Vagina (tissue), 2 donors: ENCODE data around the gene EMSY. TPM values are rescaled to one million over a fixed set of nuclear protein-coding genes. Genes with fewer than 3 reads are reported as not detected.

Source experiments
- DNase-seq, 2 donors: peaks; one replicate each; pipeline ENCODE4 v3.0.0-alpha.2; 2017; ENCODE audit errors: extremely low spot score in 2 of 2
- H3K27ac ChIP-seq: fragments of 200-600 bp; sonication (generic); one replicate; pipeline ENCODE4 v1.5.1; 2019
- H3K27me3 ChIP-seq: fragments of 200-600 bp; sonication (generic); one replicate; pipeline ENCODE4 v1.5.1; 2019
- H3K36me3 ChIP-seq, 2 donors: fragments of 200-600 bp; sonication (generic); one replicate each; pipeline ENCODE4 v1.5.1; 2017 to 2019
- H3K4me1 ChIP-seq: fragments of 200-600 bp; sonication (generic); one replicate; pipeline ENCODE4 v1.5.1; 2019
- H3K4me3 ChIP-seq, 2 donors: fragments of 200-600 bp; sonication (generic); 1 replicate in 1 of 2; 2 replicates in 1 of 2; pipeline ENCODE4 v1.5.1; 2016 to 2019
- H3K9me3 ChIP-seq: fragments of 200-600 bp; sonication (generic); one replicate; pipeline ENCODE4 v1.5.1; 2019
- CTCF ChIP-seq, 3 experiments: fragments of 450-650 bp in 2 of 3; fragments of 200-600 bp in 1 of 3; sonication (generic) in 1 of 3; IDR thresholded peaks; one replicate each; pipeline ENCODE4 v1.5.1; 2017 to 2019; ENCODE audit warnings: antibody characterized with exemption in 3 of 3, mild to moderate bottlenecking in 2 of 3, moderate library complexity in 2 of 3
- POLR2A ChIP-seq, 2 donors: fragments of 450-650 bp; IDR thresholded peaks; one replicate each; pipeline ENCODE4 v1.6.1; 2017; ENCODE audit warnings: antibody characterized with exemption in 2 of 2, mild to moderate bottlenecking in 2 of 2, moderate library complexity in 2 of 2
- POLR2AphosphoS5 ChIP-seq, 2 donors: sonication (generic); formaldehyde crosslinking; IDR thresholded peaks; one replicate each; pipeline ENCODE4 v1.9.0; 2017; ENCODE audit warnings: antibody characterized with exemption in 2 of 2, mild to moderate bottlenecking in 2 of 2, low read depth in 1 of 2; ENCODE audit not compliant: insufficient read depth in 1 of 2
- intact Hi-C: fragments of 100-400 bp; cut with DNase I; formaldehyde crosslinking; loops from one replicate; pipeline ENCODE4 v1.15.1; 2023
- total RNA-seq: library from RNA; depleted of rRNA; stranded (reverse); fragments of >200 nt; gene quantifications from one replicate; pipeline ENCODE4 v1.2.3, GENCODE V29; 2016

EMSY gene
- total RNA-seq, 1 donor from 2014 or later = 31.2 TPM

GRCh38 chr11:76550781-76551180 lies 106.0 kb downstream of the EMSY start:
- Histone ChIP-seq H3K9me3 (no peaks in the 10 kb centered on the region), H3K4me1 (no peaks in the 10 kb centered on the region), H3K36me3 (peaks cover 0 to 15% of the 10 kb centered on the region in 2 donors), H3K4me3 (no peak overlapping the region), H3K27me3 (no peaks in the 10 kb centered on the region), H3K27ac (no peak overlapping the region)
- DNase-seq = no peak
- no peak for TF ChIP-seq CTCF (IDR thresholded peaks at IDR 0.05)
- TF ChIP-seq POLR2A (IDR thresholded peaks at IDR 0.05) = no peak
- TF ChIP-seq POLR2AphosphoS5 (IDR thresholded peaks at IDR 0.05; ENCODE audit: insufficient read depth in 1 of 2, low read depth in 1 of 2) = no peak
- intact Hi-C loops = no loop called here

- no peaks in the 10 kb centered on the region for H3K27me3 ChIP-seq
- H3K9me3 ChIP-seq = no peaks in the 10 kb centered on the region
- H3K4me3 ChIP-seq = no peak overlapping the region
- H3K27ac ChIP-seq = no peak overlapping the region
- no peak for TF ChIP-seq POLR2AphosphoS5 (IDR thresholded peaks at IDR 0.05; ENCODE audit: insufficient read depth in 1 of 2, low read depth in 1 of 2)
- no peak for TF ChIP-seq POLR2A (IDR thresholded peaks at IDR 0.05)
- TF ChIP-seq CTCF (IDR thresholded peaks at IDR 0.05) = peak in 1 of 3 experiments; percentile 10
- peaks cover 0 to 9% of the 10 kb centered on the region in 2 donors for H3K36me3 ChIP-seq
- intact Hi-C loops = no loop called here
- no peaks in the 10 kb centered on the region for H3K4me1 ChIP-seq
- no peak for DNase-seq
Measured at GRCh38 chr11:76551400-76551799, 106.6 kb downstream of the EMSY start.

DNA sequence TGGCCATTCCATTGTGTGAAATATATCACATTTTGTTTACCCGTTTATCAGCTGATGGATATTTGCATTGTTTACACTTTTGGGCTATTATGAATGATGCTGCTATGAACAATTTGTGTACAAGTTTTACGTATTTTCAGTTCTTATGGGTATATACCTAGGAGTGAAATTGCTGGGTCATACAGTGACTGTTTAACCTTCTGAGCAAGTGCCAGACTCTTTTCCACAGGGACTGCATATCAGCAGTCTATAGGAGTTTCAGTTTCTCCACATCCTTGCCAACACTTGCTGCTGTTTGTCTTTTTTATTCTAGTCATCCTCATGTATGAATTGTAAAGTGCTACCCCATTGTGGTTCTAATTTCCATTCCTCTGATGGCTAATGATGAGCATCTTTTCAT lies 108.2 kb downstream of the EMSY start:
- Histone ChIP-seq H3K27ac (no peak overlapping the region), H3K4me1 (no peaks in the 10 kb centered on the region), H3K36me3 (peaks cover 0 to 5% of the 10 kb centered on the region in 2 donors), H3K27me3 (no peaks in the 10 kb centered on the region), H3K9me3 (no peaks in the 10 kb centered on the region), H3K4me3 (no peak overlapping the region)
- DNase-seq = no peak
- intact Hi-C loops = no loop called here
- no peak for TF ChIP-seq CTCF (IDR thresholded peaks at IDR 0.05)
- no peak for TF ChIP-seq POLR2AphosphoS5 (IDR thresholded peaks at IDR 0.05; ENCODE audit: insufficient read depth in 1 of 2, low read depth in 1 of 2)
- no peak for TF ChIP-seq POLR2A (IDR thresholded peaks at IDR 0.05)

DNA sequence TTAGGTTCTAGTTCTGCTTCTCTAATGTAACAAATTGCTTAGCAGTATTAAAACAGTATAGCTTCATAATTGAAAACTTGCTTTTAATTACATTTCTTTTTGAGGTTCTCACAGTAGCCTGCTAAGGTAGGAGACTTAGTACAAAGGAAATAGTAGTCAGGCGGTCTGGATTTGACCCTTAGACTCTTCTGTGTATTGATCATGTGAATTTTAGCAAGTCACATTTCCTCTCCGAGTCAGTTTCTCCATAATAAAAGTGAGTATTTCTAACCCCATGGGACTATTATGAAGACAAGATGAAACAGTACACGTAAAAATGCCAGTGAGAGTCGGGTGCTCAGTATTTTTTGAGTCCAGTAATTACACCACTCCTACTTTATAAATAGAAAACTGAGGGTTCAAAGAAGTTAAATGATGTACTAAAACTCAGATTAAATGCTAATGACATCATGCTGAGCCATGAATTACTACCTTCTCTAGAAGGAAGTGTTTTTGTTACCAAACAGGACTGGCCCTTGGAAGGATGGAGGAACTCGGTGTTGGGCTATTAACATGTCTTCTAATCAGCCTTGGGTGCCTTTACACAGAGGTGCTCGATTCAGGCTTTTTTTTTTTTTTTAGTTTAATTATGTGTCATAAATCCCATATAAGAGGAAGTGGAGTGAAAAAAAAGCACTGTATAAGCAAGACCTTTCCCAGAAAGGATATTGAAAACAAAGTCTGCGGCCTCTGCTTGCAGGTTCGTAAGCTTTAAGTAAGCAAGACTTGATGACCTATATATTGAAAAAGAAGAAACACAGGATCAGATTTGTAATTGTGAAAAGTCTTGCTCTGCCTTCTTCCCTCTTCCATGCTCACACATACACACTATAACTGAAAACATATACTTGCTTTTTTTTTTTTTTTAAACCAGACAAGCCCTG lies 109.0 kb downstream of the EMSY start:
- H3K9me3 ChIP-seq = no peaks in the 10 kb centered on the region
- H3K27ac ChIP-seq = no peak overlapping the region
- intact Hi-C loops = no loop called here
- H3K27me3 ChIP-seq = no peaks in the 10 kb centered on the region
- no peaks in the 10 kb centered on the region for H3K4me1 ChIP-seq
- TF ChIP-seq CTCF (IDR thresholded peaks at IDR 0.05) (no peak), POLR2A (IDR thresholded peaks at IDR 0.05) (no peak), POLR2AphosphoS5 (IDR thresholded peaks at IDR 0.05; ENCODE audit: insufficient read depth in 1 of 2, low read depth in 1 of 2) (no peak)
- no peaks in the 10 kb centered on the region for H3K36me3 ChIP-seq
- no peak for DNase-seq
- H3K4me3 ChIP-seq = no peak overlapping the region

DNA sequence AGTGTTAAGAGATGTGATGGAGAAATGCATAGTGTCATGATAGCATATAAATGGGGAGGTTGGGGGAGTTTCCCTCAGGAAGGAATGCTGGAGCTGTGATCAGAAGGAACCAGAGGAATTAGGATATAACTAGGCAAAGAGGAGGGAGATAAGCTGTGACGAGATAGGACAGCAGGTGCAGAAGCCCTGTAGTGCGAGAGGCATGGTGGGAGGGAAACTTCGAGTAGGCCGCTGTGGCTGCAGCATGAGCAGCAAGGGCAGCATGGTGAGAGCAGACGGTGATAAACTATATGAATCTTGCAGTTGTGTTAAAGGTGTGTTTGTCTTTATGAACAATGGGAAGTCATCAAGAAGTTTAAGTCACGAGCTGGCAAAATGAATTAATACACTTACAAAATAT lies 109.9 kb downstream of the EMSY start:
- no peak overlapping the region for H3K4me3 ChIP-seq
- intact Hi-C loops = no loop called here
- H3K27me3 ChIP-seq = no peaks in the 10 kb centered on the region
- no peak for DNase-seq
- no peaks in the 10 kb centered on the region for H3K9me3 ChIP-seq
- no peak overlapping the region for H3K27ac ChIP-seq
- H3K36me3 ChIP-seq = no peaks in the 10 kb centered on the region
- TF ChIP-seq POLR2A (IDR thresholded peaks at IDR 0.05) (no peak), POLR2AphosphoS5 (IDR thresholded peaks at IDR 0.05; ENCODE audit: insufficient read depth in 1 of 2, low read depth in 1 of 2) (no peak), CTCF (IDR thresholded peaks at IDR 0.05) (no peak)
- H3K4me1 ChIP-seq = no peaks in the 10 kb centered on the region
